Trophoblast cell (in vitro differentiated cells and primary cell): ENCODE data around the gene SYCP3.

Source experiments
- DNase-seq, 2 donors: peaks; one replicate each; pipeline ENCODE4 v3.0.0-alpha.2; 2016
- H2AFZ ChIP-seq: 2 replicates; pipeline ENCODE4 v1.6.1; 2013; ENCODE audit warnings: low read length, moderate library complexity, mild to moderate bottlenecking; ENCODE audit not compliant: insufficient read depth, poor library complexity
- H2AK5ac ChIP-seq: 2 replicates; pipeline ENCODE4 v1.6.1; 2013; ENCODE audit warnings: mild to moderate bottlenecking, low read length
- H2BK120ac ChIP-seq: 2 replicates; pipeline ENCODE4 v1.6.1; 2013; ENCODE audit warnings: low read length, mild to moderate bottlenecking, moderate library complexity; ENCODE audit not compliant: insufficient read depth, poor library complexity
- H2BK12ac ChIP-seq: 2 replicates; pipeline ENCODE4 v1.6.1; 2013; ENCODE audit warnings: mild to moderate bottlenecking, low read length, moderate library complexity
- H2BK5ac ChIP-seq: 2 replicates; pipeline ENCODE4 v1.6.1; 2013; ENCODE audit warnings: low read length, low read depth, moderate library complexity, mild to moderate bottlenecking; ENCODE audit not compliant: poor library complexity
- H3K14ac ChIP-seq: 2 replicates; pipeline ENCODE4 v1.6.1; 2013; ENCODE audit warnings: mild to moderate bottlenecking, low read length
- H3K18ac ChIP-seq: 2 replicates; pipeline ENCODE4 v1.6.1; 2013; ENCODE audit warnings: mild to moderate bottlenecking, low read length
- H3K23ac ChIP-seq: 2 replicates; pipeline ENCODE4 v1.6.1; 2013; ENCODE audit warnings: low read length
- H3K27ac ChIP-seq: 2 replicates; pipeline ENCODE4 v1.5.1; 2013; ENCODE audit warnings: low read depth, mild to moderate bottlenecking, inconsistent platforms, low read length, moderate library complexity
- H3K27me3 ChIP-seq: 2 replicates; pipeline ENCODE4 v1.6.1; 2013; ENCODE audit warnings: inconsistent platforms, mild to moderate bottlenecking, low read length, moderate library complexity; ENCODE audit not compliant: insufficient read depth
- H3K36me3 ChIP-seq, 2 experiments: 1 replicate in 1 of 2; 2 replicates in 1 of 2; pipeline ENCODE4 v1.6.1; 2013; ENCODE audit warnings: low read length in 2 of 2, mild to moderate bottlenecking in 2 of 2, moderate library complexity in 1 of 2; ENCODE audit not compliant: insufficient read depth in 2 of 2, control insufficient read depth in 1 of 2
- H3K4ac ChIP-seq: 2 replicates; pipeline ENCODE4 v1.6.1; 2013; ENCODE audit warnings: low read depth, mild to moderate bottlenecking, low read length, moderate library complexity
- H3K4me1 ChIP-seq, 2 experiments: 1 replicate in 1 of 2; 2 replicates in 1 of 2; pipeline ENCODE4 v1.6.1; 2013; ENCODE audit warnings: low read length in 2 of 2, mild to moderate bottlenecking in 2 of 2, moderate library complexity in 1 of 2; ENCODE audit not compliant: insufficient read depth in 2 of 2, control insufficient read depth in 1 of 2
- H3K4me2 ChIP-seq: 2 replicates; pipeline ENCODE4 v1.6.1; 2013; ENCODE audit warnings: inconsistent platforms, mild to moderate bottlenecking, low read length, moderate library complexity
- H3K4me3 ChIP-seq: 2 replicates; pipeline ENCODE4 v1.5.1; 2013; ENCODE audit warnings: mild to moderate bottlenecking, low read depth, low read length, inconsistent platforms
- H3K79me1 ChIP-seq: one replicate; pipeline ENCODE4 v1.6.1; 2013; ENCODE audit warnings: low read length
- H3K79me2 ChIP-seq: 2 replicates; pipeline ENCODE4 v1.6.1; 2013; ENCODE audit warnings: low read length, mild to moderate bottlenecking; ENCODE audit not compliant: control insufficient read depth, insufficient read depth, poor library complexity
- H3K9ac ChIP-seq: 2 replicates; pipeline ENCODE4 v1.6.1; 2013; ENCODE audit warnings: mild to moderate bottlenecking, low read length
- H3K9me3 ChIP-seq: 2 replicates; pipeline ENCODE4 v1.6.1; 2013; ENCODE audit warnings: low read depth, mild to moderate bottlenecking, control low read depth, inconsistent platforms, low read length; ENCODE audit not compliant: insufficient read depth
- H4K12ac ChIP-seq: 2 replicates; pipeline ENCODE4 v1.6.1; 2013; ENCODE audit warnings: low read depth, mild to moderate bottlenecking, low read length, moderate library complexity
- H4K8ac ChIP-seq: 2 replicates; pipeline ENCODE4 v1.6.1; 2013; ENCODE audit warnings: low read depth, mild to moderate bottlenecking, low read length, moderate library complexity
- H4K91ac ChIP-seq: one replicate; pipeline ENCODE4 v1.6.1; 2013; ENCODE audit warnings: low read depth, mild to moderate bottlenecking, low read length, moderate library complexity
- WGBS: extraction: QIAGEN DNeasy Blood & Tissue Kit; methylation state at CpG from one replicate; pipeline ENCODE4 v1.1.7; 2013; ENCODE audit warnings: missing lambda C conversion rate; ENCODE audit not compliant: insufficient read length, insufficient coverage; ENCODE audit errors: extremely low coverage; 5-methylcytosine and 5-hydroxymethylcytosine counted together

Gene SYCP3

DNA sequence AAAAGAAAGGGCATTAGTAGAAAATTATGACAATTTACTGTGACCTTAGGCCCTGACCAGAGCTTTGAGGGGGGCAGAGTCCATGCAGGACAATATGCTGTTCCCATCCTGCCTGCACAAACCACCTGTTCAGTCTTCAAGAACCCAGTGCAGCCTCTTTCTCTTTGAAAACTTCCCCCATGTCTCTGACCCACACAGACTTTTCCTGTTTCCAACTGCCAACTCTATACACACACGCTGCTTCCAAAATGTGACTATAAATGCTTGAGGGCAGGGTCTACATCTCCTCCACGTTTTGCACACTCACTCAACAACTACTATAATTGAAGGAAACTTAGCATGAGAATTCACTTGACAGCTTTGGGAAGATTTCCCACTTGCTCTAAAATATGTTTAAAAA, 36.6 kb upstream of the SYCP3 start:
- Histone ChIP-seq H3K79me1 (no peaks in the 10 kb centered on the region), H2BK12ac (no peak overlapping the region), H3K18ac (no peak overlapping the region), H3K9me3 (no peaks in the 10 kb centered on the region), H2AK5ac (no peak overlapping the region), H3K27ac (no peak overlapping the region), H3K4ac (no peak overlapping the region), H3K4me2 (no peak overlapping the region), H3K27me3 (no peaks in the 10 kb centered on the region), H3K4me3 (no peak overlapping the region), H3K79me2 (no peaks in the 10 kb centered on the region), H3K4me1 (no peaks in the 10 kb centered on the region), H4K91ac (no peak overlapping the region), H4K12ac (no peak overlapping the region), H2AFZ (no peak overlapping the region), H3K23ac (no peak overlapping the region), H3K9ac (no peak overlapping the region), H3K14ac (no peak overlapping the region), H3K36me3 (no peaks in the 10 kb centered on the region), H2BK120ac (no peak overlapping the region), H2BK5ac (no peak overlapping the region), H4K8ac (no peak overlapping the region)
- no CpG with 5 or more reads among the region's 2 CpGs for WGBS
- no peak for DNase-seq

DNA sequence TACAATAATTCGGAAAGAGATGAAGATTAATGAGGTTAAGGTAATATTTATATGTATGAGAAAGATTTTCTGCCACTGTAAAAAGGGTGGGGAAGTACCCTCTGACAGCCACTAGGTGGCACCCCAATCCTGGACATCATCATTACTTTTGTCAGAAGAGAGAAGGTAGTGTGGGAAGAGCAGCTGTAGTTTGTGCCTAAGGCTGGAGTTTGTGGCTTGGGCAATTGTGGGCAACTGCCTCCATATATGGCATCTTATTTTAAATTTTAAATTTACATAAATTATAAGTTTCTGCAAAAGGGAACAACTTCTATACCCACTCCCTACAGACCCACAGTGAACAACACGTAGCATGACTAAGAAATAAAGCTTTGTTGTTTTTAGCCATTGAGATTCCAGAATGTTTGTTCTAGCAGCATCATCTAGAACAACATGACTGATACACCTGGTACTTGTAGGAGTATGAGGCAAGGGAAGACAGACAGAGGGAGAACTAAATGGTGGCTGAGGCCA, 34.4 kb upstream of the SYCP3 start:
- H3K9ac ChIP-seq: no peak overlapping the region
- WGBS: 100% methylated on average over 1 of the region's 2 CpGs
- DNase-seq: peak; percentile 38 to 86

GRCh38 chr12:101772012-101772775, 32.9 kb upstream of the SYCP3 start:
- Histone ChIP-seq H3K36me3 (peaks cover 2% of the 10 kb centered on the region in 2 experiments), H3K4ac (no peak overlapping the region), H3K9ac (peak overlapping the region; percentile 56), H3K27ac (no peak overlapping the region), H4K12ac (no peak overlapping the region), H4K8ac (no peak overlapping the region), H3K23ac (no peak overlapping the region), H3K79me1 (no peaks in the 10 kb centered on the region), H3K4me3 (no peak overlapping the region), H4K91ac (no peak overlapping the region), H3K4me2 (no peak overlapping the region), H2BK12ac (no peak overlapping the region), H3K18ac (no peak overlapping the region), H2BK120ac (no peak overlapping the region), H2BK5ac (no peak overlapping the region), H3K27me3 (no peaks in the 10 kb centered on the region), H2AK5ac (no peak overlapping the region), H3K79me2 (no peaks in the 10 kb centered on the region), H3K4me1 (no peaks in the 10 kb centered on the region), H3K9me3 (no peaks in the 10 kb centered on the region), H2AFZ (no peak overlapping the region), H3K14ac (no peak overlapping the region)
- no peak for DNase-seq
- WGBS: no CpG with 5 or more reads among the region's 5 CpGs

More for the DNA sequence above, 34.4 kb upstream of the SYCP3 start:
- Histone ChIP-seq H3K18ac (no peak overlapping the region), H3K9me3 (no peaks in the 10 kb centered on the region), H3K36me3 (peaks cover 0 to 2% of the 10 kb centered on the region in 2 experiments), H3K27me3 (no peaks in the 10 kb centered on the region), H3K23ac (no peak overlapping the region), H4K91ac (no peak overlapping the region), H3K4me1 (no peaks in the 10 kb centered on the region), H3K4me3 (no peak overlapping the region), H3K4me2 (no peak overlapping the region), H2BK5ac (no peak overlapping the region), H2BK12ac (no peak overlapping the region), H3K79me1 (no peaks in the 10 kb centered on the region), H2AK5ac (no peak overlapping the region), H3K14ac (no peak overlapping the region), H3K4ac (no peak overlapping the region), H3K79me2 (no peaks in the 10 kb centered on the region), H2AFZ (no peak overlapping the region), H4K8ac (no peak overlapping the region), H3K27ac (no peak overlapping the region), H4K12ac (no peak overlapping the region), H2BK120ac (no peak overlapping the region)

- no peak overlapping the region for H2AK5ac ChIP-seq
- no peaks in the 10 kb centered on the region for H3K9me3 ChIP-seq
- no peak overlapping the region for H2AFZ ChIP-seq
- no peak overlapping the region for H3K4ac ChIP-seq
- H2BK5ac ChIP-seq: no peak overlapping the region
- H3K36me3 ChIP-seq: peaks cover 3 to 4% of the 10 kb centered on the region in 2 experiments
- no CpG with 5 or more reads among the region's 5 CpGs for WGBS
- H4K8ac ChIP-seq: no peak overlapping the region
- no peak overlapping the region for H3K18ac ChIP-seq
- no peak overlapping the region for H3K4me2 ChIP-seq
- H3K27ac ChIP-seq: no peak overlapping the region
- H3K4me3 ChIP-seq: no peak overlapping the region
- H2BK12ac ChIP-seq: no peak overlapping the region
- no peak overlapping the region for H3K23ac ChIP-seq
- no peaks in the 10 kb centered on the region for H3K79me2 ChIP-seq
- no peaks in the 10 kb centered on the region for H3K27me3 ChIP-seq
- no peak overlapping the region for H4K12ac ChIP-seq
- no peak overlapping the region for H4K91ac ChIP-seq
- no peaks in the 10 kb centered on the region for H3K4me1 ChIP-seq
- no peak overlapping the region for H3K9ac ChIP-seq
- H2BK120ac ChIP-seq: no peak overlapping the region
- no peaks in the 10 kb centered on the region for H3K79me1 ChIP-seq
- H3K14ac ChIP-seq: no peak overlapping the region
- DNase-seq: no peak
Observed at GRCh38 chr12:101769865-101770264, 30.6 kb upstream of the SYCP3 start.
